Measurements from ENCODE around the gene ACAD9.

DNA sequence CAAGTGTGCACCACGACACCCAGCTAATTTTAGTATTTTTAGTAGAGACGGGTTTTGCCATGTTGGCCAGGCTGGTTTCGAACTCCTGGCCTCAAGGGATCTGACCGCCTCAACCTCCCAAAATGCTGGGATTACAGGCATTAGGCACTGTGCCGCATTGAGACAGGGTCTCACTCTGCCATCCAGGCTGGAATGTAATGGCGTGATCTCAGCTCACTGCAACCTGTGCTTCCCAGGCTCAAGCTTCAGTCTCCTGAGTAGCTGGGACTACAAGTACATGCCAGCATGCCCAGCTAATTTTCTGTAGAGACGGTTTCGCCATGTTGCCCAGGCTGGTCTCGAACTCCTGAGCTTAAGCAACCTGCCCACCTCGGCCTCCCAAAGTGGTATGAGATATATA is 51.6 kb downstream of the ACAD9 start:
- TF ChIP-seq CTCF (IDR thresholded peaks at IDR 0.05), result no peak
- no peak for TF ChIP-seq POLR2A (IDR thresholded peaks at IDR 0.05)
